Measurements from ENCODE around the gene PRKG1.

DNA sequence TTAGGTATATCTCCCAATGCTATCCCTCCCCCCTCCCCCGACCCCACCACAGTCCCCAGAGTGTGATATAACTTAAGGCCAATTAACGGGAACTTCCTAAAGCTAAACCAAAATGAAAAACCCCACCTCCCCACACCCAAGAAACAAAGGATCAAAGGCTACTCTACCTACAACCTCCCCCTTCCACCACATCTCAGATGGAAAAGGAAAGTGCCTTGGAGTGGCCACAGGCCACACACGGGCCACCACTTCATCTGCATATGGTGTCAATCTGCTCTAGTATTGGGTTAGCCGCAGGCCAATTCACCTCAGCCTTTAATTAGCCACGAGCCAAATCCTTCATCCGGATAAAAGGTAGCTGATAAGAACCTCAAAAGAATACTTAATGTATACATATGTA, 605.6 kb downstream of the PRKG1 start:
- TF ChIP-seq, protein P1, sequence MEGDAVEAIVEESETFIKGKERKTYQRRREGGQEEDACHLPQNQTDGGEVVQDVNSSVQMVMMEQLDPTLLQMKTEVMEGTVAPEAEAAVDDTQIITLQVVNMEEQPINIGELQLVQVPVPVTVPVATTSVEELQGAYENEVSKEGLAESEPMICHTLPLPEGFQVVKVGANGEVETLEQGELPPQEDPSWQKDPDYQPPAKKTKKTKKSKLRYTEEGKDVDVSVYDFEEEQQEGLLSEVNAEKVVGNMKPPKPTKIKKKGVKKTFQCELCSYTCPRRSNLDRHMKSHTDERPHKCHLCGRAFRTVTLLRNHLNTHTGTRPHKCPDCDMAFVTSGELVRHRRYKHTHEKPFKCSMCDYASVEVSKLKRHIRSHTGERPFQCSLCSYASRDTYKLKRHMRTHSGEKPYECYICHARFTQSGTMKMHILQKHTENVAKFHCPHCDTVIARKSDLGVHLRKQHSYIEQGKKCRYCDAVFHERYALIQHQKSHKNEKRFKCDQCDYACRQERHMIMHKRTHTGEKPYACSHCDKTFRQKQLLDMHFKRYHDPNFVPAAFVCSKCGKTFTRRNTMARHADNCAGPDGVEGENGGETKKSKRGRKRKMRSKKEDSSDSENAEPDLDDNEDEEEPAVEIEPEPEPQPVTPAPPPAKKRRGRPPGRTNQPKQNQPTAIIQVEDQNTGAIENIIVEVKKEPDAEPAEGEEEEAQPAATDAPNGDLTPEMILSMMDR (IDR thresholded peaks at IDR 0.05; ENCODE audit: low read depth, low read length, poor library complexity, severe bottlenecking), result no peak
- TF ChIP-seq EZH2phosphoT487 (IDR thresholded peaks at IDR 0.05; ENCODE audit: borderline replicate concordance, low read length), result no peak
